GM12878 (cell line): ENCODE results near the gene MAP4K4. TPM values are rescaled to one million over a fixed set of nuclear protein-coding genes. Genes with fewer than 3 reads are reported as not detected.
A peak's percentile ranks its signal among the peaks of the same experiment; 100 is the strongest.

Experiments
- ATAC-seq: fragments of 200-7000 bp; cut with Tn5 transposase; 3 replicates; pipeline ENCODE4 v1.9.1; 2020; ENCODE audit warnings: mild to moderate bottlenecking, moderate library complexity
- BruUV-seq: library from RNA; stranded (reverse); fragments of 400-500 nt; replicated peaks from 2 replicates; lab custom pipeline; 2021; lab: Mats Ljungman, UMichigan
- CTCF ChIA-PET: fragments of 300-600 bp; sonication (Branson Sonifier 250); formaldehyde crosslinking; extraction: SDS; loops from one replicate; lab custom pipeline; 2021; ENCODE audit warnings: inconsistent platforms; lab: Yijun Ruan, JAX
- POLR2A ChIA-PET: fragments of 350-600 bp; formaldehyde crosslinking; extraction: SDS; loops from one replicate; lab custom pipeline; 2021; ENCODE audit warnings: inconsistent platforms; lab: Charles Lee
- RAD21 ChIA-PET: fragments of 300-600 bp; sonication (Branson Sonifier 250); formaldehyde crosslinking; loops from one replicate; lab custom pipeline; 2023; ENCODE audit warnings: antibody characterized with exemption; ENCODE audit not compliant: unreplicated experiment; lab: Charles Lee
- SMC1A ChIA-PET: fragments of 300-600 bp; sonication (Branson Sonifier 250); formaldehyde crosslinking; loops from one replicate; lab custom pipeline; 2023; ENCODE audit not compliant: unreplicated experiment, uncharacterized antibody; lab: Charles Lee
- DNase-seq: peaks from one replicate; pipeline ENCODE4 v3.0.0-alpha.2; 2011; ENCODE audit warnings: low read depth, low spot score
- FAIRE-seq: peaks from 3 replicates; lab custom pipeline; 2011; peaks lifted over from hg19 to GRCh38; lab: Jason Lieb, UNC
- H2AFZ ChIP-seq: 2 replicates; pipeline ENCODE4 v1.6.0; 2011; ENCODE audit warnings: low read depth, low read length, control low read depth; ENCODE audit not compliant: control insufficient read depth
- H3K27ac ChIP-seq: 2 replicates; pipeline ENCODE4 v1.5.1; 2011; ENCODE audit warnings: control low read depth; ENCODE audit not compliant: control insufficient read depth, insufficient read depth
- H3K27me3 ChIP-seq, 2 experiments: replicated peaks in 1 of 2; 2 replicates each; pipeline versions ENCODE4 v1.6.0 to v1.6.1; 2011; ENCODE audit warnings: low read length in 1 of 2; ENCODE audit not compliant: control insufficient read depth in 2 of 2, insufficient read depth in 2 of 2
- H3K36me3 ChIP-seq, 2 experiments: 2 replicates each; pipeline ENCODE4 v1.5.1; 2011; ENCODE audit warnings: low read length in 1 of 2; ENCODE audit not compliant: control insufficient read depth in 2 of 2, insufficient read depth in 2 of 2
- H3K4me1 ChIP-seq: 2 replicates; pipeline ENCODE4 v1.6.1; 2011; ENCODE audit warnings: mild to moderate bottlenecking, low read length, moderate library complexity, mixed read lengths; ENCODE audit not compliant: control insufficient read depth, insufficient read depth
- H3K4me2 ChIP-seq: 2 replicates; pipeline ENCODE4 v1.6.0; 2011; ENCODE audit warnings: control low read depth; ENCODE audit not compliant: control insufficient read depth, insufficient read depth
- H3K4me3 ChIP-seq: fragments of 200-600 bp; sonication (generic); 2 replicates; pipeline ENCODE4 v1.5.1; 2016
- H3K79me2 ChIP-seq: 2 replicates; pipeline ENCODE4 v1.6.0; 2011; ENCODE audit warnings: low read length; ENCODE audit not compliant: control insufficient read depth, insufficient read depth
- H3K9ac ChIP-seq: 2 replicates; pipeline ENCODE4 v1.8.0; 2011; ENCODE audit warnings: low read length, control low read depth, mixed read lengths; ENCODE audit not compliant: control insufficient read depth, insufficient read depth
- H3K9me3 ChIP-seq: replicated peaks from 3 replicates; pipeline ENCODE4 v1.5.1; 2011; ENCODE audit warnings: mild to moderate bottlenecking, low read length; ENCODE audit not compliant: control insufficient read depth, insufficient read depth
- H4K20me1 ChIP-seq: 2 replicates; pipeline ENCODE4 v1.6.0; 2011; ENCODE audit not compliant: control insufficient read depth, insufficient read depth
- CHD2 ChIP-seq: IDR thresholded peaks from 2 replicates; pipeline ENCODE4 v1.6.1; 2011; ENCODE audit warnings: low read depth, low read length, improper control_type of control experiment, borderline replicate concordance
- EED ChIP-seq: sonication (generic); IDR thresholded peaks from 2 replicates; pipeline ENCODE4 v1.6.1; 2016; ENCODE audit warnings: antibody characterized with exemption, low read depth
- KAT2A ChIP-seq: conservative IDR thresholded peaks from 2 replicates; pipeline ENCODE4 v1.6.1; 2011; ENCODE audit warnings: low read depth, low read length; ENCODE audit not compliant: control insufficient read depth
- PBX3 ChIP-seq: IDR thresholded peaks from 2 replicates; pipeline ENCODE4 v1.6.1; 2011; ENCODE audit warnings: mild to moderate bottlenecking, low read depth, low read length, moderate library complexity; ENCODE audit not compliant: insufficient replicate concordance
- PML ChIP-seq: IDR thresholded peaks from 2 replicates; pipeline ENCODE4 v1.6.1; 2012; ENCODE audit warnings: low read length, inconsistent platforms
- TBL1XR1 ChIP-seq: IDR thresholded peaks from 2 replicates; pipeline ENCODE4 v1.6.1; 2012; ENCODE audit warnings: low read depth, low read length, improper control_type of control experiment
- ZNF592 ChIP-seq: fragments of 450-650 bp; IDR thresholded peaks from 2 replicates; pipeline ENCODE4 v1.6.1; 2017; ENCODE audit warnings: mild to moderate bottlenecking, moderate library complexity
- WGBS: methylation state at CpG from one replicate; pipeline ENCODE4 v1.1.6; 2016; ENCODE audit warnings: low lambda C conversion rate; ENCODE audit not compliant: insufficient replicate concordance, insufficient coverage; ENCODE audit errors: missing lambda C conversion rate; 5-methylcytosine and 5-hydroxymethylcytosine counted together
- in situ Hi-C: fragments of 300-500 bp; cut with MboI; formaldehyde crosslinking; loops from 9 replicates; pipeline ENCODE4 v1.14.3; 2018; ENCODE audit warnings: mixed read lengths
- intact Hi-C: fragments of 100-400 bp; cut with micrococcal nuclease; formaldehyde crosslinking; loops from one replicate; pipeline ENCODE4 v1.14.2; 2022; ENCODE audit not compliant: unreplicated experiment
- polyA plus RNA-seq, 11 experiments: library from polyadenylated mRNA; depleted of rRNA in 4 of 11; unstranded in 6 of 11; stranded (reverse) in 5 of 11; fragments of >200 nt; fragmentation: Nextera tagmentation in 4 of 11; fragmentation: Illumina TruSeq in 1 of 11; extraction: Ambion mirVana in 4 of 11; extraction: Trizol in 1 of 11; gene quantifications; 1 replicate in 1 of 11; 2 replicates in 10 of 11; pipeline versions ENCODE4 v1.2.1 to v1.2.3, GENCODE V29; 2011 to 2016; ENCODE audit warnings: inconsistent platforms in 2 of 11, missing spikeins in 2 of 11, low read depth in 1 of 11
- total RNA-seq, 4 experiments: library from RNA; depleted of rRNA in 3 of 4; stranded (reverse); fragments of >200 nt in 3 of 4; fragmentation: Illumina TruSeq in 1 of 4; extraction: Trizol in 1 of 4; gene quantifications; 2 replicates each; pipeline versions ENCODE4 v1.2.1 to v1.2.3, GENCODE V29; 2013 to 2021

Gene MAP4K4
- total and polyA plus RNA-seq, 10 of the 15 experiments (the other 5 are each of a cell fraction or from before 2014, with no cell fraction given), result 1.9 to 50.4 (median 9.7) TPM

GRCh38 chr2:101756266-101756665 is 58.8 kb downstream of the MAP4K4 start:
- 53% methylated on average over 3 of the region's 3 CpGs for WGBS
- no peak for TF ChIP-seq PBX3
- no peak for TF ChIP-seq KAT2A
- TF ChIP-seq CHD2, result no peak
- no peak for TF ChIP-seq EED
- TF ChIP-seq TBL1XR1, result no peak
- TF ChIP-seq PML, result no peak
- TF ChIP-seq ZNF592, result no peak
- CTCF ChIA-PET, result interaction anchor here (1.2 to 6.4 kb wide), 4 partner anchors 14 to 72 kb away, joined by 3 to 48 read pairs (median 4); no protein-coding TSS in a partner anchor
- DNase-seq, result no peak
- Histone ChIP-seq H3K9ac (no peak overlapping the region), H3K36me3 (no peaks in the 10 kb centered on the region), H3K27me3 (no peaks in the 10 kb centered on the region), H3K4me1 (peaks cover 50% of the 10 kb centered on the region), H3K79me2 (no peaks in the 10 kb centered on the region), H4K20me1 (no peaks in the 10 kb centered on the region), H3K4me2 (peak overlapping the region; percentile 41), H3K4me3 (no peak overlapping the region), H2AFZ (no peak overlapping the region), H3K9me3 (no peaks in the 10 kb centered on the region), H3K27ac (no peak overlapping the region)
- no TSS peak for BruUV-seq
- ATAC-seq, result no peak
- RAD21 ChIA-PET, result interaction anchor here (0.6 to 3.5 kb wide), 8 partner anchors 14 to 484 kb away, joined by 3 to 15 read pairs (median 6); no protein-coding TSS in a partner anchor
- intact Hi-C loops (loop anchor here (5.0 kb wide), 1 partner anchor 76 kb away; no protein-coding TSS in a partner anchor), in situ Hi-C loops (no loop called here)
- POLR2A ChIA-PET, result interaction anchor here (0.6 to 1.0 kb wide), 6 partner anchors 19 to 385 kb away, joined by 3 to 6 read pairs (median 4); no protein-coding TSS in a partner anchor
- no peak for FAIRE-seq
- SMC1A ChIA-PET, result interaction anchor here (1.1 to 3.2 kb wide), 8 partner anchors 9 to 75 kb away, joined by 3 to 15 read pairs (median 7); no protein-coding TSS in a partner anchor
